HepG2 (cell line): ENCODE data around the gene ZNF606. TPM values are rescaled to one million over a fixed set of nuclear protein-coding genes. Genes with fewer than 3 reads are reported as not detected.

Experiments
- CHCHD3 ChIP-seq: sonication (generic); formaldehyde crosslinking; IDR thresholded peaks from 2 replicates; pipeline ENCODE4 v1.8.0; 2022; ENCODE audit warnings: mild to moderate bottlenecking, missing genetic modification reagents, moderate library complexity
- CTCF ChIP-seq: sonication (generic); formaldehyde crosslinking; IDR thresholded peaks from 2 replicates; pipeline ENCODE4 v1.5.0; 2020; ENCODE audit warnings: mild to moderate bottlenecking, missing genetic modification reagents, moderate library complexity
- FOXK2 ChIP-seq: fragments of 450-650 bp; IDR thresholded peaks from 2 replicates; pipeline ENCODE4 v1.6.1; 2016
- GABPA ChIP-seq, 2 experiments: IDR thresholded peaks; 2 replicates each; pipeline ENCODE4 v1.6.1; 2011 to 2016; ENCODE audit warnings: low read depth in 2 of 2, low read length in 1 of 2, missing biosample characterization in 1 of 2, missing genetic modification characterization in 1 of 2
- HDAC1 ChIP-seq: sonication (generic); formaldehyde crosslinking; IDR thresholded peaks from 2 replicates; pipeline ENCODE4 v1.5.1; 2020; ENCODE audit warnings: mild to moderate bottlenecking, missing genetic modification reagents
- HMGA1 ChIP-seq: sonication (generic); formaldehyde crosslinking; conservative IDR thresholded peaks from 2 replicates; pipeline ENCODE4 v1.4.0; 2020; ENCODE audit warnings: missing genetic modification reagents
- HOXD1 ChIP-seq: sonication (generic); formaldehyde crosslinking; IDR thresholded peaks from 2 replicates; pipeline ENCODE4 v1.5.0; 2020; ENCODE audit warnings: missing genetic modification reagents
- IKZF1 ChIP-seq: fragments of 450-650 bp; IDR thresholded peaks from 2 replicates; pipeline ENCODE4 v1.7.1; 2016
- KAT7 ChIP-seq: IDR thresholded peaks from 2 replicates; pipeline ENCODE4 v1.6.1; 2018; ENCODE audit warnings: borderline replicate concordance, missing compliant biosample characterization
- KLF9 ChIP-seq: IDR thresholded peaks from 2 replicates; pipeline ENCODE4 v1.6.1; 2016; ENCODE audit warnings: low read depth
- MAX ChIP-seq: IDR thresholded peaks from 2 replicates; pipeline ENCODE4 v1.6.1; 2012; ENCODE audit warnings: inconsistent platforms
- MTERF4 ChIP-seq: sonication (generic); formaldehyde crosslinking; IDR thresholded peaks from 2 replicates; pipeline ENCODE4 v1.8.0; 2023; ENCODE audit warnings: mild to moderate bottlenecking, missing genetic modification reagents
- RNF2 ChIP-seq: fragments of 450-650 bp; conservative IDR thresholded peaks from 2 replicates; pipeline ENCODE4 v1.6.1; 2016; ENCODE audit warnings: low read depth
- SALL1 ChIP-seq: sonication (generic); formaldehyde crosslinking; IDR thresholded peaks from 2 replicates; pipeline ENCODE4 v1.8.0; 2022; ENCODE audit warnings: mild to moderate bottlenecking, missing genetic modification reagents
- SMARCE1 ChIP-seq: fragments of 450-650 bp; IDR thresholded peaks from 2 replicates; pipeline ENCODE4 v1.6.1; 2017; ENCODE audit warnings: borderline replicate concordance
- ZBTB7B ChIP-seq: sonication (generic); formaldehyde crosslinking; IDR thresholded peaks from 2 replicates; pipeline ENCODE4 v1.4.0; 2020; ENCODE audit warnings: missing genetic modification reagents
- ZMAT5 ChIP-seq: sonication (generic); formaldehyde crosslinking; IDR thresholded peaks from 2 replicates; pipeline ENCODE4 v1.5.0; 2020; ENCODE audit warnings: mild to moderate bottlenecking, low read depth, missing genetic modification reagents, borderline replicate concordance
- ZNF160 ChIP-seq: sonication (generic); formaldehyde crosslinking; IDR thresholded peaks from 2 replicates; pipeline ENCODE4 v1.8.0; 2022; ENCODE audit warnings: mild to moderate bottlenecking, inconsistent platforms, missing genetic modification reagents
- ZNF232 ChIP-seq: sonication (generic); formaldehyde crosslinking; IDR thresholded peaks from 2 replicates; pipeline ENCODE4 v1.4.0; 2020; ENCODE audit warnings: missing genetic modification reagents, borderline replicate concordance
- ZNF281 ChIP-seq: sonication (generic); formaldehyde crosslinking; IDR thresholded peaks from 2 replicates; pipeline ENCODE4 v1.4.0; 2020; ENCODE audit warnings: missing genetic modification reagents, borderline replicate concordance
- ZNF354B ChIP-seq: sonication (generic); formaldehyde crosslinking; IDR thresholded peaks from 2 replicates; pipeline ENCODE4 v1.8.0; 2022; ENCODE audit warnings: mild to moderate bottlenecking, missing genetic modification reagents
- ZNF550 ChIP-seq: sonication (generic); formaldehyde crosslinking; IDR thresholded peaks from 2 replicates; pipeline ENCODE4 v1.4.0; 2020; ENCODE audit warnings: mild to moderate bottlenecking, missing genetic modification reagents, borderline replicate concordance
- ZNF652 ChIP-seq: IDR thresholded peaks from 2 replicates; pipeline ENCODE4 v1.6.1; 2016; ENCODE audit warnings: low read depth, borderline replicate concordance
- ZNF761 ChIP-seq: sonication (generic); formaldehyde crosslinking; conservative IDR thresholded peaks from 2 replicates; pipeline ENCODE4 v1.4.0; 2020; ENCODE audit warnings: mild to moderate bottlenecking, missing genetic modification reagents
- polyA plus RNA-seq, 8 experiments: library from polyadenylated mRNA; depleted of rRNA in 3 of 8; stranded (reverse) in 7 of 8; unstranded in 1 of 8; fragments of >200 nt; fragmentation: Illumina TruSeq in 4 of 8; extraction: Trizol in 4 of 8; gene quantifications; 2 replicates each; pipeline versions ENCODE4 v1.2.1 to v1.2.3, GENCODE V29; 2011 to 2016; ENCODE audit warnings: low read depth in 4 of 8, missing spikeins in 1 of 8, mixed read lengths in 1 of 8; ENCODE audit not compliant: insufficient read depth in 1 of 8
- total RNA-seq, 5 experiments: library from RNA; depleted of rRNA; stranded (reverse); fragments of >200 nt; fragmentation: Illumina TruSeq; extraction: Trizol; gene quantifications; 2 replicates each; pipeline ENCODE4 v1.2.3, GENCODE V29; 2016; ENCODE audit warnings: low read depth in 1 of 5

Gene ZNF606
- total and polyA plus RNA-seq, 2 of the 13 experiments (the other 11 are each of a cell fraction or from before 2014, with no cell fraction given), result 4.2 to 14.8 TPM

GRCh38 chr19:58001895-58002369 lies 688 bp downstream of the ZNF606 start (continued):
- TF ChIP-seq ZNF281 (CRISPR knock-in tag) (no peak), ZMAT5 (CRISPR knock-in tag) (no peak), HOXD1 (CRISPR knock-in tag) (no peak), IKZF1 (no peak), ZNF354B (CRISPR knock-in tag) (no peak), FOXK2 (no peak), KAT7 (CRISPR knock-in tag) (no peak), SMARCE1 (no peak), ZNF761 (CRISPR knock-in tag) (no peak), RNF2 (no peak), HDAC1 (no peak), CTCF (0 out of 2 replicates have a peak, but pooled peaks have one; percentile 4), ZNF550 (CRISPR knock-in tag) (no peak), ZNF160 (peak; percentile 11; the same call in 1 of the 2 replicates), SALL1 (CRISPR knock-in tag) (peak; percentile 44), MAX (no peak; the same call in 1 of the 2 replicates), MTERF4 (CRISPR knock-in tag) (no peak), GABPA (IDR thresholded peaks at IDR 0.05; ENCODE audit: low read depth, low read length) (no peak), GABPA (CRISPR knock-in tag; IDR thresholded peaks at IDR 0.05; ENCODE audit: low read depth) (peak; percentile 26; the same call in 1 of the 2 replicates), ZNF232 (no peak), CHCHD3 (CRISPR knock-in tag) (0 out of 2 replicates have a peak, but pooled peaks have one; percentile 8), ZBTB7B (no peak), HMGA1 (CRISPR knock-in tag) (no peak), ZNF652 (no peak), KLF9 (CRISPR knock-in tag) (no peak)
